ENCODE results near the gene LEO1.
A peak's percentile ranks its signal among the peaks of the same experiment; 100 is the strongest.

Gene LEO1

GRCh38 chr15:51969728-51970127 lies 1.9 kb downstream of the LEO1 start:
- H4K20me1 ChIP-seq (ENCODE audit: insufficient read depth, low read length, poor library complexity, severe bottlenecking), result peaks cover 19% of the 10 kb centered on the region
- H3K9ac ChIP-seq (ENCODE audit: low read depth, low read length, poor library complexity, severe bottlenecking), result peak overlapping the region; percentile 81
- H2AFZ ChIP-seq (ENCODE audit: low read length), result no peak overlapping the region
- peaks cover 74% of the 10 kb centered on the region for H3K79me2 ChIP-seq (ENCODE audit: insufficient read depth, low read length)
- no peaks in the 10 kb centered on the region for H3F3A ChIP-seq (ENCODE audit: low read depth)
- peaks cover 27% of the 10 kb centered on the region for H3K4me1 ChIP-seq (ENCODE audit: insufficient read depth, low read length, poor library complexity, severe bottlenecking)
- peaks cover 12% of the 10 kb centered on the region for H3K9me3 ChIP-seq (ENCODE audit: insufficient read depth, low read depth, low read length)
- peaks cover 13% of the 10 kb centered on the region; the same call in 1 of the 2 replicates for H3K36me3 ChIP-seq (ENCODE audit: insufficient read depth, low read length)
- no peak for TF ChIP-seq CTCF (conservative IDR thresholded peaks at IDR 0.05; ENCODE audit: low read length)
- no peak for TF ChIP-seq EZH2phosphoT487 (IDR thresholded peaks at IDR 0.05; ENCODE audit: borderline replicate concordance)
- H3K27me3 ChIP-seq (ENCODE audit: insufficient read depth, low read length, poor library complexity, severe bottlenecking), result no peaks in the 10 kb centered on the region
- peak overlapping the region; percentile 85 for H3K4me3 ChIP-seq (ENCODE audit: low read length, poor library complexity, severe bottlenecking)
- H3K9me2 ChIP-seq (replicated peaks; ENCODE audit: low read depth, low read length), result no peaks in the 10 kb centered on the region
- H3K4me2 ChIP-seq (ENCODE audit: low read depth, low read length, poor library complexity, severe bottlenecking), result peak overlapping the region; percentile 85

GRCh38 chr15:51967583-51967982 lies 4.0 kb downstream of the LEO1 start:
- Histone ChIP-seq H3K36me3 (ENCODE audit: insufficient read depth, low read length) (peaks cover 19% of the 10 kb centered on the region; the same call in 1 of the 2 replicates), H3K9me3 (ENCODE audit: insufficient read depth, low read depth, low read length) (peaks cover 12% of the 10 kb centered on the region)

GRCh38 chr15:51966192-51966591 lies 5.4 kb downstream of the LEO1 start:
- peaks cover 83% of the 10 kb centered on the region for H3K79me2 ChIP-seq (ENCODE audit: insufficient read depth, low read length)
- H3F3A ChIP-seq (ENCODE audit: low read depth), result no peaks in the 10 kb centered on the region
- peaks cover 22% of the 10 kb centered on the region for H4K20me1 ChIP-seq (ENCODE audit: insufficient read depth, low read length, poor library complexity, severe bottlenecking)
- H3K4me1 ChIP-seq (ENCODE audit: insufficient read depth, low read length, poor library complexity, severe bottlenecking), result peaks cover 28% of the 10 kb centered on the region
- H3K27me3 ChIP-seq (ENCODE audit: insufficient read depth, low read length, poor library complexity, severe bottlenecking), result no peaks in the 10 kb centered on the region
- peak overlapping the region; percentile 57 for H3K4me2 ChIP-seq (ENCODE audit: low read depth, low read length, poor library complexity, severe bottlenecking)
- peaks cover 31% of the 10 kb centered on the region; the same call in 1 of the 2 replicates for H3K36me3 ChIP-seq (ENCODE audit: insufficient read depth, low read length)
- TF ChIP-seq CTCF (conservative IDR thresholded peaks at IDR 0.05; ENCODE audit: low read length), result no peak
- TF ChIP-seq EZH2phosphoT487 (IDR thresholded peaks at IDR 0.05; ENCODE audit: borderline replicate concordance), result no peak
- H3K9ac ChIP-seq (ENCODE audit: low read depth, low read length, poor library complexity, severe bottlenecking), result no peak overlapping the region
- H3K9me3 ChIP-seq (ENCODE audit: insufficient read depth, low read depth, low read length), result peaks cover 12% of the 10 kb centered on the region
- no peak overlapping the region for H3K4me3 ChIP-seq (ENCODE audit: low read length, poor library complexity, severe bottlenecking)
- no peaks in the 10 kb centered on the region for H3K9me2 ChIP-seq (replicated peaks; ENCODE audit: low read depth, low read length)
- H2AFZ ChIP-seq (ENCODE audit: low read length), result no peak overlapping the region

More at GRCh38 chr15:51967583-51967982, 4.0 kb downstream of the LEO1 start:
- Histone ChIP-seq H3F3A (ENCODE audit: low read depth) (no peaks in the 10 kb centered on the region), H3K9ac (ENCODE audit: low read depth, low read length, poor library complexity, severe bottlenecking) (no peak overlapping the region), H3K27me3 (ENCODE audit: insufficient read depth, low read length, poor library complexity, severe bottlenecking) (no peaks in the 10 kb centered on the region), H3K4me1 (ENCODE audit: insufficient read depth, low read length, poor library complexity, severe bottlenecking) (peaks cover 28% of the 10 kb centered on the region), H3K79me2 (ENCODE audit: insufficient read depth, low read length) (peaks cover 90% of the 10 kb centered on the region), H4K20me1 (ENCODE audit: insufficient read depth, low read length, poor library complexity, severe bottlenecking) (peaks cover 22% of the 10 kb centered on the region), H2AFZ (ENCODE audit: low read length) (no peak overlapping the region), H3K9me2 (replicated peaks; ENCODE audit: low read depth, low read length) (no peaks in the 10 kb centered on the region), H3K4me2 (ENCODE audit: low read depth, low read length, poor library complexity, severe bottlenecking) (no peak overlapping the region), H3K4me3 (ENCODE audit: low read length, poor library complexity, severe bottlenecking) (no peak overlapping the region)
- TF ChIP-seq CTCF (conservative IDR thresholded peaks at IDR 0.05; ENCODE audit: low read length) (no peak), EZH2phosphoT487 (IDR thresholded peaks at IDR 0.05; ENCODE audit: borderline replicate concordance) (no peak)

All from Loucy (cell line).